ENCODE data around the gene NCOA7.

DNA sequence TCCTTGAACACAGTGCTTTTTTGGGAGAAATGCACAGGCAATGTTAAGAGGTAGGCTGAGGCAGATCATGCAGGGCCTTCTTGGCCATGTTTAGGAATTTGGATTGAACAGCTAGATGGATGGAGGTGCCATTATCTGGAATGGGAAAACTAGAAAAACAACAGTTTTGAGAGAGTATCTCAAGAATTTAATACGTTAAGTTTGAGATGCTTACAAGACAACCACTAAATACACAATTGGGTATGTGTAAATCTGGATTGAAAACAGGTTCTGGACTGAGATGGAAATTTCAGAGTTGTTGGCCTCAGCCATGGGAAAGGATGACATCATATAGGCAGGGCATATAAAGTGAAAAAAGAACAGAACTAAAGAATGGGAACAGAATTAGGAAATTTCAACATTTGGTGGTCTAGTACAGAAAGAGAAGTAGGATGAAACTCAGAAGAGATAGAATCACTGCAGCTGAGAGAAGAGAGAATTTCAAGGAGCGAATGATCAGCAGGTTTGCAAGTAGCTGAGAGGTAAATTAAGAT is 37.1 kb downstream of the NCOA7 start:
- TF ChIP-seq, protein P1, sequence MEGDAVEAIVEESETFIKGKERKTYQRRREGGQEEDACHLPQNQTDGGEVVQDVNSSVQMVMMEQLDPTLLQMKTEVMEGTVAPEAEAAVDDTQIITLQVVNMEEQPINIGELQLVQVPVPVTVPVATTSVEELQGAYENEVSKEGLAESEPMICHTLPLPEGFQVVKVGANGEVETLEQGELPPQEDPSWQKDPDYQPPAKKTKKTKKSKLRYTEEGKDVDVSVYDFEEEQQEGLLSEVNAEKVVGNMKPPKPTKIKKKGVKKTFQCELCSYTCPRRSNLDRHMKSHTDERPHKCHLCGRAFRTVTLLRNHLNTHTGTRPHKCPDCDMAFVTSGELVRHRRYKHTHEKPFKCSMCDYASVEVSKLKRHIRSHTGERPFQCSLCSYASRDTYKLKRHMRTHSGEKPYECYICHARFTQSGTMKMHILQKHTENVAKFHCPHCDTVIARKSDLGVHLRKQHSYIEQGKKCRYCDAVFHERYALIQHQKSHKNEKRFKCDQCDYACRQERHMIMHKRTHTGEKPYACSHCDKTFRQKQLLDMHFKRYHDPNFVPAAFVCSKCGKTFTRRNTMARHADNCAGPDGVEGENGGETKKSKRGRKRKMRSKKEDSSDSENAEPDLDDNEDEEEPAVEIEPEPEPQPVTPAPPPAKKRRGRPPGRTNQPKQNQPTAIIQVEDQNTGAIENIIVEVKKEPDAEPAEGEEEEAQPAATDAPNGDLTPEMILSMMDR (IDR thresholded peaks at IDR 0.05) = no peak
- TF ChIP-seq EP300 (IDR thresholded peaks at IDR 0.05; ENCODE audit: low read depth) = no peak
